ENCODE results near the gene CSNK1G1.

DNA sequence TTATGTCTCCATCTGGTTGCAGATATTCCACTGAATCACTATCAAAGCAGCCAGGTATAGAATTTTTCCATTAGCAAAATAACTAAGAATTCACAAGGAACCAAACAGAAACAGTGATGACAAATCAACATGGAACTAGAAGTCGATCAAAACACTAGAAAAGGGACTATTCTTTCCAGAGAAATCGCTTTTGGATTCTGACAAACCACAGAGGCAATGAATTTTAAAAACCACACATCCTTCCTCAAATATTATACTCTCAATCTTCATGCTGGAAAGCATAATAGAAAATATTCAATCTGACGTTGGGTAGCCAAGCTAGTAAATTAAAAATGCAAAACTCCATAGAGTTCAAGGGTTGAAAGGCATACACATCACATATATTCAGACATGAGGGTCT lies 99.9 kb downstream of the CSNK1G1 start:
- TF ChIP-seq POLR2A (IDR thresholded peaks at IDR 0.05; ENCODE audit: low read length) (no peak), GATA1 (IDR thresholded peaks at IDR 0.05; ENCODE audit: low read depth, low read length) (no peak)
